ENCODE data around the gene CDYL. TPM values are rescaled to one million over a fixed set of nuclear protein-coding genes. Genes with fewer than 3 reads are reported as not detected.

Gene CDYL
- polyA plus RNA-seq, 1 of the 3 experiments (the other 2 are of a cell fraction) = 13.3 TPM

GRCh38 chr6:4975506-4975905 is 199.3 kb downstream of the CDYL start (continued):
- no peak for TF ChIP-seq GATA2 (CRISPR knock-in tag; IDR thresholded peaks at IDR 0.05)
- TF ChIP-seq SMC3 (IDR thresholded peaks at IDR 0.05; ENCODE audit: low read depth, low read length) = no peak
- TF ChIP-seq CHD2 (IDR thresholded peaks at IDR 0.05; ENCODE audit: low read length, partially characterized antibody) = no peak
- TF ChIP-seq EP300 (IDR thresholded peaks at IDR 0.05; ENCODE audit: borderline replicate concordance in 1 of 2, low read depth in 1 of 2, low read length in 1 of 2) = no peak
- TF ChIP-seq EZH2phosphoT487 (IDR thresholded peaks at IDR 0.05; ENCODE audit: borderline replicate concordance, low read depth) = no peak

DNA sequence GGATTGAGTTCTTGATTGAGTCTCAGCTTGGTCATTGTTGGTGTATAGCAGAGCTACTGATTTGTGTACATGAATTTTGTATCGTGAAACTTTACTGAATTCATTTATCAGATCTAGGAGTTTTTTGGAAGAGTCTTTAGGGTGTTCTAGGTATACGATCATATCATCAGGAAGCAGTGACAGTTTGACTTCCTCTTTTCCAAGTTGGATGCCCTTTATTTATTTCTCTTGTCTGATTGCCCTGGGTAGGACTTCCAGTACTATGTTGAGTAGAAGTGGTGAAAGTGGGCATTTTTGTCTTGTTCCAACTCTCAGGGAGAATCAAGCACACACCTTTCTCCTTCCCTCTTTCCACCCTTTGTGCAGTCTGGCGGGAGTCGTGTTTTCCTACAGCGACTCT is 201.3 kb downstream of the CDYL start:
- no peaks in the 10 kb centered on the region for H3K9me2 ChIP-seq
- H2AFZ ChIP-seq (ENCODE audit: low read depth) = no peak overlapping the region
- POLR2A ChIA-PET = no interaction called here
- no peak overlapping the region for H3K9ac ChIP-seq
- no peak overlapping the region for H3K4me3 ChIP-seq (ENCODE audit: low read depth in 2 of 2, low read length in 1 of 2)
- H3K36me3 ChIP-seq (replicated peaks in 1 of 2; ENCODE audit: control insufficient read depth in 1 of 2, insufficient read depth in 2 of 2, low read length in 1 of 2) = no peaks in the 10 kb centered on the region
- no peaks in the 10 kb centered on the region for H3K79me2 ChIP-seq (ENCODE audit: insufficient read depth)
- WGBS (ENCODE audit: low lambda C conversion rate) = 59% methylated on average over 5 of the region's 5 CpGs
- H3K27me3 ChIP-seq (ENCODE audit: insufficient read depth) = no peaks in the 10 kb centered on the region
- TF ChIP-seq FOSL2 (IDR thresholded peaks at IDR 0.05; ENCODE audit: borderline replicate concordance, low read depth) = no peak
- TF ChIP-seq EP300 (IDR thresholded peaks at IDR 0.05; ENCODE audit: borderline replicate concordance in 1 of 2, low read depth in 1 of 2, low read length in 1 of 2) = no peak
- no peak for TF ChIP-seq RAD21 (IDR thresholded peaks at IDR 0.05; ENCODE audit: low read length)
- TF ChIP-seq CHD2 (IDR thresholded peaks at IDR 0.05; ENCODE audit: low read length, partially characterized antibody) = no peak
- TF ChIP-seq YY1 (IDR thresholded peaks at IDR 0.05; ENCODE audit: low read depth) = no peak
- TF ChIP-seq, protein P1, sequence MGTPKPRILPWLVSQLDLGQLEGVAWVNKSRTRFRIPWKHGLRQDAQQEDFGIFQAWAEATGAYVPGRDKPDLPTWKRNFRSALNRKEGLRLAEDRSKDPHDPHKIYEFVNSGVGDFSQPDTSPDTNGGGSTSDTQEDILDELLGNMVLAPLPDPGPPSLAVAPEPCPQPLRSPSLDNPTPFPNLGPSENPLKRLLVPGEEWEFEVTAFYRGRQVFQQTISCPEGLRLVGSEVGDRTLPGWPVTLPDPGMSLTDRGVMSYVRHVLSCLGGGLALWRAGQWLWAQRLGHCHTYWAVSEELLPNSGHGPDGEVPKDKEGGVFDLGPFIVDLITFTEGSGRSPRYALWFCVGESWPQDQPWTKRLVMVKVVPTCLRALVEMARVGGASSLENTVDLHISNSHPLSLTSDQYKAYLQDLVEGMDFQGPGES (IDR thresholded peaks at IDR 0.05; ENCODE audit: low read depth, low read length) = no peak
- TF ChIP-seq, protein P2, sequence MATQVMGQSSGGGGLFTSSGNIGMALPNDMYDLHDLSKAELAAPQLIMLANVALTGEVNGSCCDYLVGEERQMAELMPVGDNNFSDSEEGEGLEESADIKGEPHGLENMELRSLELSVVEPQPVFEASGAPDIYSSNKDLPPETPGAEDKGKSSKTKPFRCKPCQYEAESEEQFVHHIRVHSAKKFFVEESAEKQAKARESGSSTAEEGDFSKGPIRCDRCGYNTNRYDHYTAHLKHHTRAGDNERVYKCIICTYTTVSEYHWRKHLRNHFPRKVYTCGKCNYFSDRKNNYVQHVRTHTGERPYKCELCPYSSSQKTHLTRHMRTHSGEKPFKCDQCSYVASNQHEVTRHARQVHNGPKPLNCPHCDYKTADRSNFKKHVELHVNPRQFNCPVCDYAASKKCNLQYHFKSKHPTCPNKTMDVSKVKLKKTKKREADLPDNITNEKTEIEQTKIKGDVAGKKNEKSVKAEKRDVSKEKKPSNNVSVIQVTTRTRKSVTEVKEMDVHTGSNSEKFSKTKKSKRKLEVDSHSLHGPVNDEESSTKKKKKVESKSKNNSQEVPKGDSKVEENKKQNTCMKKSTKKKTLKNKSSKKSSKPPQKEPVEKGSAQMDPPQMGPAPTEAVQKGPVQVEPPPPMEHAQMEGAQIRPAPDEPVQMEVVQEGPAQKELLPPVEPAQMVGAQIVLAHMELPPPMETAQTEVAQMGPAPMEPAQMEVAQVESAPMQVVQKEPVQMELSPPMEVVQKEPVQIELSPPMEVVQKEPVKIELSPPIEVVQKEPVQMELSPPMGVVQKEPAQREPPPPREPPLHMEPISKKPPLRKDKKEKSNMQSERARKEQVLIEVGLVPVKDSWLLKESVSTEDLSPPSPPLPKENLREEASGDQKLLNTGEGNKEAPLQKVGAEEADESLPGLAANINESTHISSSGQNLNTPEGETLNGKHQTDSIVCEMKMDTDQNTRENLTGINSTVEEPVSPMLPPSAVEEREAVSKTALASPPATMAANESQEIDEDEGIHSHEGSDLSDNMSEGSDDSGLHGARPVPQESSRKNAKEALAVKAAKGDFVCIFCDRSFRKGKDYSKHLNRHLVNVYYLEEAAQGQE (IDR thresholded peaks at IDR 0.05; ENCODE audit: low read depth, low read length) = no peak
- TF ChIP-seq GABPA (IDR thresholded peaks at IDR 0.05; ENCODE audit: low read depth) = no peak
- TF ChIP-seq JUND (IDR thresholded peaks at IDR 0.05) = no peak
- no peak for TF ChIP-seq GATA2 (CRISPR knock-in tag; IDR thresholded peaks at IDR 0.05)
- TF ChIP-seq, protein P3, sequence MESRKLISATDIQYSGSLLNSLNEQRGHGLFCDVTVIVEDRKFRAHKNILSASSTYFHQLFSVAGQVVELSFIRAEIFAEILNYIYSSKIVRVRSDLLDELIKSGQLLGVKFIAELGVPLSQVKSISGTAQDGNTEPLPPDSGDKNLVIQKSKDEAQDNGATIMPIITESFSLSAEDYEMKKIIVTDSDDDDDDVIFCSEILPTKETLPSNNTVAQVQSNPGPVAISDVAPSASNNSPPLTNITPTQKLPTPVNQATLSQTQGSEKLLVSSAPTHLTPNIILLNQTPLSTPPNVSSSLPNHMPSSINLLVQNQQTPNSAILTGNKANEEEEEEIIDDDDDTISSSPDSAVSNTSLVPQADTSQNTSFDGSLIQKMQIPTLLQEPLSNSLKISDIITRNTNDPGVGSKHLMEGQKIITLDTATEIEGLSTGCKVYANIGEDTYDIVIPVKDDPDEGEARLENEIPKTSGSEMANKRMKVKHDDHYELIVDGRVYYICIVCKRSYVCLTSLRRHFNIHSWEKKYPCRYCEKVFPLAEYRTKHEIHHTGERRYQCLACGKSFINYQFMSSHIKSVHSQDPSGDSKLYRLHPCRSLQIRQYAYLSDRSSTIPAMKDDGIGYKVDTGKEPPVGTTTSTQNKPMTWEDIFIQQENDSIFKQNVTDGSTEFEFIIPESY (IDR thresholded peaks at IDR 0.05; ENCODE audit: borderline replicate concordance, low read depth) = no peak
- no peak for TF ChIP-seq ELF1 (IDR thresholded peaks at IDR 0.05)
- no peak for TF ChIP-seq TAF1 (IDR thresholded peaks at IDR 0.05; ENCODE audit: borderline replicate concordance, low read depth, low read length)
- no peak for TF ChIP-seq POLR2AphosphoS5 (IDR thresholded peaks at IDR 0.05; ENCODE audit: low read depth, low read length)
- TF ChIP-seq SMC3 (IDR thresholded peaks at IDR 0.05; ENCODE audit: low read depth, low read length) = no peak
- H3K4me2 ChIP-seq = no peak overlapping the region
- DNase-seq = no peak
- peaks cover 6% of the 10 kb centered on the region; the same call in 1 of the 2 replicates for H3K9me3 ChIP-seq
- peaks cover 0 to 22% of the 10 kb centered on the region in 2 experiments; a peak in 1 of 4 replicates for H3K4me1 ChIP-seq (ENCODE audit: control insufficient read depth in 1 of 2, insufficient read depth in 2 of 2, low read depth in 1 of 2, low read length in 1 of 2)
- CTCF ChIA-PET = no interaction called here
- H4K20me1 ChIP-seq (ENCODE audit: insufficient read depth) = no peaks in the 10 kb centered on the region
- no peaks in the 10 kb centered on the region for H3F3A ChIP-seq (replicated peaks; ENCODE audit: insufficient read depth)
- no peak overlapping the region for H3K27ac ChIP-seq (ENCODE audit: low read depth in 2 of 2, low read length in 1 of 2)
